Kidney (tissue), 14 donors: ENCODE data around the gene PPP1R16B. TPM values are rescaled to one million over a fixed set of nuclear protein-coding genes. Genes with fewer than 3 reads are reported as not detected.
"Not testable (repeated sequence)": the region's sequence is repeated elsewhere in the genome, so short reads cannot be mapped to it uniquely, and the experiment has no call there.

ENCODE experiments used
- DNase-seq, 5 donors: peaks; one replicate each; pipeline ENCODE4 v3.0.0-alpha.2; 2013 to 2020
- FAIRE-seq: peaks from 2 replicates; lab custom pipeline; 2012; peaks lifted over from hg19 to GRCh38; lab: Jason Lieb, UNC
- H3K27ac ChIP-seq, 2 donors: one replicate each; pipeline ENCODE4 v1.7.0; 2013; ENCODE audit warnings: low read depth in 2 of 2, low read length in 2 of 2, inconsistent platforms in 1 of 2
- H3K27me3 ChIP-seq: one replicate; pipeline ENCODE4 v1.7.1; 2013; ENCODE audit warnings: low read length, inconsistent platforms; ENCODE audit not compliant: control insufficient read depth, insufficient read depth
- H3K36me3 ChIP-seq, 3 donors: one replicate each; pipeline versions ENCODE4 v1.7.0 to v1.7.1; 2013; ENCODE audit warnings: low read length in 3 of 3, control low read depth in 1 of 3, inconsistent platforms in 1 of 3; ENCODE audit not compliant: insufficient read depth in 3 of 3, control insufficient read depth in 2 of 3
- H3K4me1 ChIP-seq, 3 donors: one replicate each; pipeline versions ENCODE4 v1.7.0 to v1.7.1; 2013; ENCODE audit warnings: low read length in 3 of 3, inconsistent platforms in 1 of 3, low read depth in 1 of 3; ENCODE audit not compliant: control insufficient read depth in 2 of 3, insufficient read depth in 2 of 3
- H3K4me3 ChIP-seq, 3 donors: one replicate each; pipeline versions ENCODE4 v1.7.0 to v1.8.1; 2013; ENCODE audit warnings: low read length in 3 of 3, control low read depth in 1 of 3, inconsistent platforms in 1 of 3
- H3K9ac ChIP-seq, 3 donors: one replicate each; pipeline versions ENCODE4 v1.7.0 to v1.7.1; 2013; ENCODE audit warnings: low read length in 3 of 3, control low read depth in 1 of 3, inconsistent platforms in 1 of 3
- H3K9me3 ChIP-seq, 3 donors: one replicate each; pipeline versions ENCODE4 v1.7.0 to v1.7.1; 2013; ENCODE audit warnings: low read length in 3 of 3, control low read depth in 1 of 3, inconsistent platforms in 1 of 3; ENCODE audit not compliant: control insufficient read depth in 2 of 3, insufficient read depth in 1 of 3
- CTCF ChIP-seq: IDR thresholded peaks from 3 replicates; pipeline ENCODE4 v1.5.1; 2012; ENCODE audit warnings: mild to moderate bottlenecking, moderate library complexity, borderline replicate concordance; ENCODE audit not compliant: insufficient read depth; ENCODE audit errors: extremely low read depth
- intact Hi-C: fragments of 100-400 bp; cut with DNase I; formaldehyde crosslinking; loops from one replicate; pipeline ENCODE4 v1.11.1; 2022
- polyA plus RNA-seq: library from polyadenylated mRNA; stranded (reverse); fragments of 350-450 nt; fragmentation: Illumina TruSeq; extraction: RNeasy Lipid Tissue Mini Kit (QIAGEN cat#74804); gene quantifications from one replicate; pipeline ENCODE4 v1.2.3, GENCODE V29; 2014; ENCODE audit warnings: low read depth, low replicate concordance; ENCODE audit not compliant: insufficient read depth
- total RNA-seq: library from RNA; stranded (reverse); fragmentation: NEBNext Ultra II Directional; extraction: Animal tissue kit (Norgen Biotek cat#: 25700); gene quantifications from one replicate; pipeline ENCODE4 v1.2.1, GENCODE V29; 2021
- donor health status: control.
- donor health status: control.
- donor health status: control.
- donor health status: control.
- donor health status: control.
- donor health status: DM: yes; HTN: yes; CAD: no.
- donor health status: Normal renal cell carcinoma (clear cell type).

The PPP1R16B gene
- total and polyA plus RNA-seq, 2 donors from 2014 or later = 11.5 to 29.4 TPM

- Histone ChIP-seq H3K9ac (no peak overlapping the region), H3K4me3 (no peak overlapping the region), H3K36me3 (no peaks in the 10 kb centered on the region), H3K27ac (no peak overlapping the region), H3K9me3 (no peaks in the 10 kb centered on the region), H3K27me3 (no peaks in the 10 kb centered on the region), H3K4me1 (no peaks in the 10 kb centered on the region)
- intact Hi-C loops = no loop called here
- FAIRE-seq (no peak), DNase-seq (no peak)
- TF ChIP-seq CTCF = no peak
Observed at GRCh38 chr20:38791940-38792339, 13.6 kb upstream of the PPP1R16B start.

GRCh38 chr20:38794057-38794456 lies 11.4 kb upstream of the PPP1R16B start:
- DNase-seq, H3K27me3 ChIP-seq, H3K4me1 ChIP-seq, H3K4me3 ChIP-seq, H3K36me3 ChIP-seq, H3K9me3 ChIP-seq, FAIRE-seq, H3K27ac ChIP-seq, intact Hi-C loops, H3K9ac ChIP-seq: not testable (repeated sequence)

GRCh38 chr20:38798266-38798665 lies 7.2 kb upstream of the PPP1R16B start:
- Histone ChIP-seq H3K27me3 (no peaks in the 10 kb centered on the region), H3K36me3 (no peaks in the 10 kb centered on the region), H3K9me3 (no peaks in the 10 kb centered on the region), H3K4me3 (no peak overlapping the region), H3K9ac (no peak overlapping the region), H3K4me1 (no peaks in the 10 kb centered on the region), H3K27ac (no peak overlapping the region)
- no peak for TF ChIP-seq CTCF
- intact Hi-C loops = no loop called here
- FAIRE-seq (no peak), DNase-seq (no peak)

GRCh38 chr20:38799203-38799602 lies 6.3 kb upstream of the PPP1R16B start:
- Histone ChIP-seq H3K4me1 (no peaks in the 10 kb centered on the region), H3K9me3 (no peaks in the 10 kb centered on the region), H3K27me3 (no peaks in the 10 kb centered on the region), H3K36me3 (no peaks in the 10 kb centered on the region), H3K27ac (no peak overlapping the region), H3K4me3 (no peak overlapping the region), H3K9ac (no peak overlapping the region)
- FAIRE-seq = no peak
- no peak for TF ChIP-seq CTCF
- peak in 1 of 5 donors; percentile 39 for DNase-seq
- intact Hi-C loops = no loop called here
